ENCODE results near the gene ALK. TPM values are rescaled to one million over a fixed set of nuclear protein-coding genes. Genes with fewer than 3 reads are reported as not detected.

Gene ALK
- total and polyA plus RNA-seq, 2 donors (not counting 1 experiment from before 2014, with no cell fraction given), result not detected

DNA sequence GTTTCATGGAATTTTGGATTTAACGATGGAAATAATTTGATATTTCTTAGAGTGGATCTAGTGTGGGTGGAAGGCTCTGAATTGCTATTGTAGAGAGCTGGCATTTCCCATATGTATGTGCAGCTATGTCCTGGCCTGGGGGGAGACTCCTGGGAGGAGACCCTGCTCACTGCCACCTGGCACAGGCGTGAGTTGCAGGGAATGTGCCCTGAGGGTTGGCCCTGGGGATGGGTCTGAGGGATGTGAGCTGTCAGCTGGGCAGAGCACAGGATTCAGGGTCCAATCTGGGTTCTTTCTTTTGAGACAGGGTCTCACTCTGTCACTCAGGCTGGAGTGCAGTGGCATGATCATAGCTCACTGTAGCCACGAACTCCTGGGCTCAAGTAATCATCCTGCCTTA, 686.0 kb downstream of the ALK start:
- H2AFZ ChIP-seq (ENCODE audit: insufficient read depth, low read depth, low read length, poor library complexity, severe bottlenecking), result no peak overlapping the region
- ATAC-seq (ENCODE audit: low read depth) (no peak), DNase-seq (no peak)
- no peaks in the 10 kb centered on the region for H3K9me3 ChIP-seq (ENCODE audit: control extremely low read depth in 1 of 3, control insufficient read depth in 2 of 3, insufficient read depth in 1 of 3, low read length in 2 of 3)
- no peaks in the 10 kb centered on the region for H3K9me3 Mint-ChIP-seq (ENCODE audit: insufficient read depth)
- no peak overlapping the region for H3K4me3 Mint-ChIP-seq
- H4K20me1 ChIP-seq (ENCODE audit: control insufficient read depth, insufficient read depth, low read length, poor library complexity, severe bottlenecking), result no peaks in the 10 kb centered on the region
- ChIA-PET CTCF (no interaction called here), POLR2A (interaction anchor here (0.7 kb wide), 1 partner anchor 265 kb away, joined by 3 read pairs; no protein-coding TSS in a partner anchor)
- peaks cover 29% of the 10 kb centered on the region for H3K27me3 Mint-ChIP-seq
- H3K4me1 ChIP-seq (ENCODE audit: control insufficient read depth in 2 of 2, insufficient read depth in 2 of 2, low read length in 2 of 2), result no peaks in the 10 kb centered on the region
- no peak overlapping the region for H3K27ac ChIP-seq (ENCODE audit: low read length in 2 of 2)
- H3K4me2 ChIP-seq (replicated peaks; ENCODE audit: low read depth, low read length, poor library complexity, severe bottlenecking), result no peak overlapping the region
- TF ChIP-seq EZH2 (IDR thresholded peaks at IDR 0.05; ENCODE audit: borderline replicate concordance, insufficient read depth, low read depth, low read length, poor library complexity, severe bottlenecking), result no peak
- no peak for TF ChIP-seq CTCF (IDR thresholded peaks at IDR 0.05)
- no peaks in the 10 kb centered on the region for H3K79me2 ChIP-seq (ENCODE audit: control insufficient read depth, insufficient read depth, low read length)
- no peak overlapping the region for H3K9ac ChIP-seq (ENCODE audit: low read length)
- H3K4me3 ChIP-seq (ENCODE audit: control extremely low read depth in 1 of 5, extremely low read depth in 1 of 5, insufficient read depth in 1 of 5, low read depth in 2 of 5, low read length in 4 of 5), result no peak overlapping the region
- H3K27me3 ChIP-seq (replicated peaks in 1 of 4; ENCODE audit: control extremely low read depth in 1 of 4, control insufficient read depth in 3 of 4, insufficient read depth in 4 of 4, low read length in 3 of 4), result peaks cover 0 to 7% (median 2%) of the 10 kb centered on the region in 4 experiments
- WGBS (ENCODE audit: insufficient coverage), result 72% methylated on average over 3 of the region's 3 CpGs
- no peaks in the 10 kb centered on the region for H3K4me1 Mint-ChIP-seq
- intact Hi-C loops (cut with micrococcal nuclease), result no loop called here
- H3K36me3 ChIP-seq (replicated peaks in 1 of 2; ENCODE audit: control extremely low read depth in 1 of 2, control insufficient read depth in 1 of 2, extremely low read depth in 1 of 2, insufficient read depth in 2 of 2, low read length in 1 of 2), result no peaks in the 10 kb centered on the region
- no peak overlapping the region for H3K27ac Mint-ChIP-seq

- peaks cover 0 to 7% (median 2%) of the 10 kb centered on the region in 4 experiments for H3K27me3 ChIP-seq (replicated peaks in 1 of 4; ENCODE audit: control extremely low read depth in 1 of 4, control insufficient read depth in 3 of 4, insufficient read depth in 4 of 4, low read length in 3 of 4)
- Mint-ChIP-seq H3K27me3 (peaks cover 20% of the 10 kb centered on the region), H3K27ac (no peak overlapping the region), H3K4me3 (no peak overlapping the region), H3K9me3 (ENCODE audit: insufficient read depth) (no peaks in the 10 kb centered on the region), H3K4me1 (no peaks in the 10 kb centered on the region)
- no peaks in the 10 kb centered on the region for H3K9me3 ChIP-seq (ENCODE audit: control extremely low read depth in 1 of 3, control insufficient read depth in 2 of 3, insufficient read depth in 1 of 3, low read length in 2 of 3)
- H3K4me2 ChIP-seq (replicated peaks; ENCODE audit: low read depth, low read length, poor library complexity, severe bottlenecking), result no peak overlapping the region
- no peaks in the 10 kb centered on the region for H4K20me1 ChIP-seq (ENCODE audit: control insufficient read depth, insufficient read depth, low read length, poor library complexity, severe bottlenecking)
- ChIA-PET POLR2A (no interaction called here), CTCF (no interaction called here)
- H3K36me3 ChIP-seq (replicated peaks in 1 of 2; ENCODE audit: control extremely low read depth in 1 of 2, control insufficient read depth in 1 of 2, extremely low read depth in 1 of 2, insufficient read depth in 2 of 2, low read length in 1 of 2), result no peaks in the 10 kb centered on the region
- H3K9ac ChIP-seq (ENCODE audit: low read length), result no peak overlapping the region
- no peak overlapping the region for H3K4me3 ChIP-seq (ENCODE audit: control extremely low read depth in 1 of 5, extremely low read depth in 1 of 5, insufficient read depth in 1 of 5, low read depth in 2 of 5, low read length in 4 of 5)
- H3K4me1 ChIP-seq (ENCODE audit: control insufficient read depth in 2 of 2, insufficient read depth in 2 of 2, low read length in 2 of 2), result no peaks in the 10 kb centered on the region
- H3K79me2 ChIP-seq (ENCODE audit: control insufficient read depth, insufficient read depth, low read length), result no peaks in the 10 kb centered on the region
- H2AFZ ChIP-seq (ENCODE audit: insufficient read depth, low read depth, low read length, poor library complexity, severe bottlenecking), result no peak overlapping the region
- no peak for TF ChIP-seq CTCF (IDR thresholded peaks at IDR 0.05)
- no peak for ATAC-seq (ENCODE audit: low read depth)
- no peak for DNase-seq
- intact Hi-C loops (cut with micrococcal nuclease), result no loop called here
- WGBS (ENCODE audit: insufficient coverage), result 65% methylated on average over 5 of the region's 6 CpGs
- no peak overlapping the region for H3K27ac ChIP-seq (ENCODE audit: low read length in 2 of 2)
Measured at GRCh38 chr2:29233428-29233827, 688.0 kb downstream of the ALK start.
